GM19324 (cell line): ENCODE data around the gene RND3.

ENCODE experiments used
- ATAC-seq: cut with Tn5 transposase; IDR thresholded peaks from one replicate; pipeline ENCODE4 v1.9.1; 2021; ENCODE audit warnings: mild to moderate bottlenecking, moderate library complexity; ENCODE audit not compliant: unreplicated experiment, low FRiP score

The RND3 gene

DNA sequence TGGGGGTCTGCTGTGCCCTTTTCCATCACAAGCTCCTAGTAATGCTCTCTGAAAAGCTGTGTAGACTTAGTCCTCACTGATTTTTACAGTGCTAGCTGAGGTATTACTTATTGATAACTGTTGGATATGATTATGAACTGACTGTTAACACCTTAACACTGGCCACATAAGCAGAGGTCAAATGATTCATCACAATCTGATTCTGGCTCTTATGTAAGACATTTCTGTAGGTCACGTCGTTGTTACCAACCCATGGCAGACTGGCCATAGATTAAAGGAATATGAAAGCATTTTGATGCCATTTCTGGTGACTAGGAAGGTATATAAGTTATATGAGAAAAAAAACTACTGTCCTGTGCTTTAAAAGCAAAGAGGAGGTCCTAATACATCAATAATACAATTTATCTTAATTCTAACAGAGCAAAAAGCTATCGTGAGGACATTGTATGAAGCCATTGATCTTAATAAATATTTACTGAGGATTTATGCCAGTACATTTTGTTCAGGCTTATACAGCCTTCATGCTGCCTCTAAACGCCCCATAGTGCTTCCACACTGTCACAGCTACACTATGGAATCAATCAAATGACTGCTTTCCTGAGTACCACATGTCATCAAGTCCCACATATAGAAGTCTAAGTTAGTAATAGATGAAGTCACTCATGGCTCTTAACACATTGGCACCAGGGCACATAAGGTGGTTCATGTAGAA, 6.9 kb upstream of the RND3 start:
- ATAC-seq: no peak

DNA sequence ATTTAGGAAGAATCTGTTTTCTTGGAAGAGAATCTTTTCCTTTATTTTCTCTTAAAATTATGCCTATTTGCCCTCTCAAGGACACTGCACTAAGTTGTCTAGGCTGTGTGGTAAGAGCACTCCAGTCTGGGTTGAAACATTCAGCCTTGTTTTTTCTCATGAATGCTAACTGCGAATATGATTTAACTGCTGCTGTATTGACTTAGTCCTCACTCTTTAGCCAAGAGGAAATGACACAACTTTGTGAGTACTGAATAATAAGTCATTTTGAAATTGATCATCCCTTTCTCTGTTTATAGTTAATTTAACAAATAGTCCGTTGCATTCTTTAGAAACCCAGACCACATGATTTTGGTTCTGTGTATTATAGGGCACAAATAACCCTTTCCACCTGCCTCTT, 4.5 kb upstream of the RND3 start:
- no peak for ATAC-seq

DNA sequence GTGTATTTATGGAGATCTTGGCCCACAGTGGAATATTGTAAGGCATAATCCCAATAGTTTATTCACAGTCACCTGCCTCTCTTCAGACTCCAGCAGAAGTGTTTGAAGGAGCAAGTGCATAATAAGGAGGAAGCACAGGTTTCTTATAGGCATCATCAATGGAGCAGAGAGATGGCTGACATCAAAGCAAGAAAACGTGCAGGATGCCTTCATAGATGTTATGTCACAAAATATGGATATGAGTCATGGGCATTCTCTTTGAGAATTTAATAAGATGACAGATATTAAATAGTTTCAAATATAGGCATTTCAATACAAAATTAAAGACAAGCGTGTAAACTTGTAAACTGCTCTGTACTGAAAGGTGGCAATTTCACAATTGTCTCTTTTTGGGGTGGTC, 4.0 kb upstream of the RND3 start:
- no peak for ATAC-seq

DNA sequence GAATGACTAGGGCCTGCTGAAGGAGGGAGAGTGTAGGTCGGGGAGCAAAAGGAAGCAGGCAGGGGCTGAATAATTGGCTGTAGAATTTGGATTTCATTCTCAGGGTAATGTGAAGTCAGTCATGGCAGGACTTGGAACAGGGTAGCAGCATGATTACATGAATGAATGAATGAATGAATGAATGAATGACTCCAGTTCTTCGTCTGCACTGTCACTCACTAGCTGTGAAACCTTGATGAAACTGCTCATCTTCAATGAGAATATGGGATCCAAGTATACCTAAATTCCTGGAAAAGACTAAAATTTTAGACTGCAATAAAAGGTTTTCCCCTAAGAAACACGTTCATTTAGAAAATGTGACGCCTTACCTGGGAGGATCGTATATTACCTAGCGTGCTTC, 3.0 kb upstream of the RND3 start:
- ATAC-seq: no peak

DNA sequence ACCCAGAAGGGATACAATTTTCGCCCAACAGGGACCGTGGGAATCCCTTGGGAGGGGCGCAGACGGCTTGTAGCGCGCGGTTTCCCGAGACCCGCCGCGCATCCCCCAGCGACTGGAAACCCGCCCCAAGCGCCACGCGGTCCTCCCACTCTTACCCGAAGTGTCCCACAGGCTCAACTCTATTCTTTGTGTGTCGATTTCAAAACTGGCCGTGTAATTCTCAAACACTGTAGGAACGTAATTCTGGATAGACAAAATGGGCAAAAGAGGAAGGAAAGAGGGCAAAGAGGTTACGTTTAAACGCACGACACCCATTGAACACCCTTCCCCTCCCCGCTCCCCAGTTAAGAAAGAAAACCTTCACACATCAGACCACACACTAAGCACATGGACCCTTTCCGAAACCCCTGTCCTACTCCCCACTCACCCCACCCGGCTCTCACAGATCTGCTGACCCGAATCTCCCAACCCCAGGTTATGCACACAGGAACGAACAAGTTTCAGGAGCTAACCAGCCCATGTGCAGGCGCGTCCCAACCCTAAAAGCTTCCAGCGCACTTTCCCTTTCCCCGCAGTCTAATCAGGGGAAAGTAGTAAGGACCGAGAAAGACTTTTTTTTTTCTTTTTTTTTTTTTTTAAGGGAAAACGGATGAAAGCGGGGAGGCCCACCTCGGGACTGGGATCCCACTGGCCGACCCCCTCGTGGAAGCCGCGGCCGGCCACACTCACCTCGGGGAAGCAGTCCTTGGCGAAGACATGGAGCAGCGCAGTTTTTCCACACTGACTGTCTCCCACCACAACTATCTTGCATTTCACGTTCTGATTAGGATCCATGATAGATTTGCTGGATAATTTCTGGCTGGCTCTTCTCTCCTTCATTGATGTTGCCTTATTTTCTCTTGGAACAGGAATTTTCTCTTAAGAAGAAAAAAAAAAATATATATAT, 655 bp downstream of the RND3 start:
- no peak for ATAC-seq

DNA sequence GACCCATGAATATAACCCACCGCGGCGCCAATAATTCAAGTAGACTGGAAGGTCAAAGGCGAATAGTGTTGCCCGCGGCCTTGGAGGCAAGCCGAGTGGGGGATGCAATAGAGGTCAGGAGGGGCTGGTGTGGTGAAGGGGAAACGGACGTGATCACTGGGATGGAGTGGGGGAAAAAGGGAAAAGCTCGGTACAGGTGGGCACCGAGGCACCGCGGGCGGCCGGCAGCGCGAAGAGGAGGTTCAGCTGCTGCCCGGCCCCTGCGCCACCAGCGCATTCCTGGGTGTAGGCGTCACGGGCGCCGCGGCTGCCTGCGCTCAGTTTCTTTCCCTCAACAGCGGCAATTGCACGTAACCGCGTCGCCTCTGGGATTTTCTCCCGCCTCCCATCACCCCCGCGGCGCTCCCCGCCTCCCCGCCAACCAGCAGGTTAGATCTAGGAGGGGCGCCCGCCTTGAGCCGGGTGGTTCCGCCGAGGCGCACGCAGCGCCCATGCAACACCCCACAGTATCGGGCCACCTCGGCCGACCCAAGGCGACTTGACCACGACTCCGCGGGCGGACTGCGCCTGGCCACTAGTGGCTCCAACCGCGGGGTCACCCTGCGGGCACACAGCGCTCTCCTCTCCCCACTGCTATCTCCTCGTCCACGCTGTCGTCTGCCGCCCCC, 1.5 kb downstream of the RND3 start:
- no peak for ATAC-seq

DNA sequence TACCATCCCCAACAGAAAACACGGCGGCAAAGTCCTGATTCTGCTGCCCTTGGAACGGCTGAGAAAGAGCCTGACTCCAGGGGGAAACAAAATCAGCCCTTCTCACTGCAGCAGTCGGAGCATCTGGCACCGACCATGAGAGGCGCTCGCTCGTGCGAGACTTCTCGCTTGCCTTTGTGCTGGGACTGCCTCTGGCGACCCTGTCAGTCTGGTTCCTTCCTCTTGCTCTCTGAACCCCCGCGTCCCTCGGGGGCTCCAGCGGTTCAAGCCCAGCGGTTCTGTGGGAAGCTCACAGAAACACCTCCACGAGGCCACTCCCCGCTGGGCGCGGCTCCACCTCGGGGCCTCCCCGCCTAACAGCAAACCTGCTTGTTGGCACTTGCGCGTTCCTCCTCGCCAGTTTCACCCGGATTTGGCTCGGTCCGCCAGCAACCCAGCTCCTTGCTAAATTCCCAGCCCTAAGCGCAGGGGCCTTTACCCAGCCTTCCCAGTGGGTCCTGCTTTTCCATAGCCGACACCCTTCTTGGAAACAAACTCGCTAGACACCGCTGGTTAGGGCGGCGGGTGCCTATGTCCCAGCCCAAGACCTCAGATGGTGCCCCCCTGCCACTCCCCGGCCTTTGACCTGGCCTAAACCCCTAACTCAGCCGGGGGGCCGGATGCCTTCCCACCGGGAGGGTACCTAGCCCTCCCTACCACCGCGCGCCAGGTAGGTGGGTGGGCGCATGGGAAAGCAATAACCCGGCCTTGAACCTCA, 2.2 kb downstream of the RND3 start:
- peak; percentile 39 for ATAC-seq

DNA sequence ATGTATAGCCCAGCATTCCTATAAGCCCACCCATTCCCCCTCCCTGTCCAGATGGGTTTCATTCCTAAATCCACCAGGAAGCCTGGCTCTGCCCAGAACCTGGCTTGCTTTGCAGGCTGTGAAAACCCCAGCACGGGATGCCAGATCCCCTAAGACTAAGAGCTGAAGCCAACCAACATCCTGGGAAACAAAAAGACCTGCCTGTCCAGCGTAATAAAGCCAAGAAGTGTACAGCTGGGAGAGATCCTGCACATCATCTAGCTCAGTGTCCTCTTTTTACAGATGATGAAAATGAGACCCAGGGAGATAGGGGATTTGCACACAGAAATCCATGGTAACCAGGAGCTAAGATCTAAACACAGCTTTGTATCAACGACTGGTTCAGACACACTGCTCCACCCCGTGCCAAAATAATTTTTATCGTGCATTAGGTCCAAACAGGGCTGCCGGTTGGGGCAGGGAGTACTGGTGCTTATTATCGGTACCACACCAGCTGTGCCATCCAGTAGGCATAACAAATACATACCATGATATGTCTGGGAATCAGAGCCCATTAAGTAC, 2.9 kb downstream of the RND3 start:
- no peak for ATAC-seq

DNA sequence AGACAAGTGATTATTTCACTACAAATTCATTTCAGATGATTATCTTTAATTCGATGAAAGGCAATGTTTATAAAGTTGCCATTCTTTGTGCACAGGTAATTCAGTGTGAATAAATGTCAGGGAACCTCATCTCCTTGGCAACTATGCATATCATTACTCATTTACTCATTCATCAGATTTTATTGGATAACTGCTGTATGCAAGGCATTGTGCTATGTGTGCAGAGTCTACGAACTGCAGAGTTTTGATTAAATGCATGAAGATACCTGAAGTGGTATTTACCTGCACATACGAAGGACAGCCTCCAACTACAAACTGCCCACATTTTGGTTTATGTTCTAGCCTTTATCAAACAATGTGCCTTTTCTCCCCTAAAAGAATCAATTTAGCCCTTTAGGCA, 3.5 kb downstream of the RND3 start:
- ATAC-seq: no peak

DNA sequence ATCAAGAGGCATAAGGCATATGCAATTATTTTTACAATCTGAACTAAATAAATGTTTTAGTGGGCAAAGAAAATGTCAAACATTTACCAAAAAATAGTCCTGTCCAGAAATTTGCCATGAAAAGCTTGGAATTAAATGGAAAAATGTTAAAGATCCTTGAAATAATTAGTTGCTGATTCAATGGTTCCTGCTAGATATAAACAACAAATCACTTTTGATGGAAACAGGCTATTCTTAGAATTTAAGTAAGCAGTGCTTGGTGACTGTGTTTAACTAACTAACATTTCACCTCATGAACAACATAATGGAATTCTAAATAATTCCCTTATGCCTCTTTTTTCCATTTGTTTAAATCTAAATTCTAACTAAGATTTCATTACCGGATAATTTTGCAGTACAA, 3.9 kb downstream of the RND3 start:
- ATAC-seq: no peak

DNA sequence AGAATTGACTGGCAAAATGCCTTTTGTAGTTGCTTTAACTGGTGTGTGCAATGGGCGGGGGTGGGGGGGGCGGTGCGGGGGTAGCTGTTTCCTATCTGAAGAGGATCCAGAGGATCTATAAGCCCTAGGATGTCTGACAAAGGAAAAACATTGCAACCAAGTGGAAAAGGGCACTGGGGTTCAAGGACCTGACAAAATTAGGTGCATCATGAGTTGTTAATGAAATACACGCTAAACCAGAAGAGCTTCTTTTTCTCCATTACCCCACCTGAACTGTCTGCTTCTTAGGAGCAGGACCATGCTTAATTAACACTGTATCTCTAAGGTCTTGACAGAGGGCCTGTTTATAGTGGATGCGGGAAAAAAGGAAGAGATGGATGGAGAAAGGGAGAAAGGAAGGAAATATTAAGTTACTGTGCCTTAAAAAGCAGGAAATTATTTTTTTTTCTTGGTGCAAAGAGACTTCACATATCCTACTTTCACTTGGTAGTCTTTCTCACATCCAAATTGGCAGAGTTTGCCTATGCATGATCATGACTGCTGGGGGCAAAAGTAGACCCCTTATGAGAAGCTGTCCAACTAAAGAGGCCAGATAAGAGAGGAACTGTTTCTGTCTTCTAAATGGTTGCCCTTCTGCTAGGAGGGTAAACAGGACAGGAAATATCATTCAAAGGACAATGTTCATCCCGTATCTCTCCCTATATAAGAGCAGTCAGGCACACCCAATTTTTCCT, 4.6 kb downstream of the RND3 start:
- ATAC-seq: no peak

DNA sequence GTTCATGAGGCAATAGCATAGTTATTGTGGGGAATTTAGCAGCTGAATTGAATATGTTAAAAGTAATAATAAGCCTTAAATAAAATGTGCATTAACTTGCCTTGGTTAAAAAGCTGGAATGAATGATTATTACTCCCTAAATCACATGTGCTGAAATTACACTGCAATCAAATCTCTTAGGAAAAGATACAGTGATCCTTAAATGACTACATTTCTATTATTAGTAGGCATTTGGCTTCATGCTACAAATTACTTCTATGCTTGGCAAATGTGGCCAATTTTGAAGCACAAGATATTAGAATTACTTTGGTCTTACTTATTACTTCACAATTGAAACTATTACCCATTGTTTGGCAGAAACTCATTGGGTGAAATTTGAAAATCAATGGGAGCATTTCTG, 5.4 kb downstream of the RND3 start:
- ATAC-seq: no peak

DNA sequence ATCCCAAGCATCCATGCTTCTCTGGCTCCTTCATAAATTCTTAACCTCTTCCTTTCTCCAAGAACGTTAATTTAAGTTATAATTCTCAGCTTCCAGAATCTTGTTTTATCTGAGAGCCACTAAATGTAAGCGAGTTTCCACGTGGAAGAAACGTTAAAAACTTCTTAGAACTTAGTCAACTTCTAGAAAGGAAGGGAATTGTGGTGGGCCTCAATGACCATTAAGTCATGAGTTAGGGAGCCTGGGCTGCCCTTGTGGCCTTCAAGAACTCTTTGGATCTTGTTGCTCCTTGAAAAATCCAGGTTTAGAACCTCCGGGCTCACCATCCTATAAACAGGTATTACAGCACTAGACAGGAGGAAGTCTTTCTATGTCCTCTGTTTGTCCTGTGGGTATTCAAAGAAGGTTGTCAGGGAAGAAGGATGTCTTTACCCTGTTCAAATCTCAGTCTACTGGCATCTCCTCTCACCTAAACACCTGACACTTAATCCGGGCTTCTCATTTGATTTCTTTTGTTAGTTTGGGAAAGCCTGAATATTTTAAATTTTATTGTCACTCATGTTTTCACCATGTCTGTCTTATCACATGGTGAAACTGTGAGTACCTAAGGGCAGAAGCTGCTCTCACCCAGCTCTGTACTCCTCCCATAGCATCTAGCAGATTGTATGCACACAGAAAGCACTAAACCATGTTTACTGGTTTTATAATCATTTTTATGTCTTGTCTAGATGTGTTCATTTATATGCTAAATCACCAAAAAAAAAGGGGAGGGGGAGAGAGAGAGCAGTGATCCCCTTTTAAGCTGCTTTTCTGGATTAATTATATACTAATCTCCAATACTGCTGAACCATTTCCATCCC, 6.3 kb downstream of the RND3 start:
- ATAC-seq: no peak

DNA sequence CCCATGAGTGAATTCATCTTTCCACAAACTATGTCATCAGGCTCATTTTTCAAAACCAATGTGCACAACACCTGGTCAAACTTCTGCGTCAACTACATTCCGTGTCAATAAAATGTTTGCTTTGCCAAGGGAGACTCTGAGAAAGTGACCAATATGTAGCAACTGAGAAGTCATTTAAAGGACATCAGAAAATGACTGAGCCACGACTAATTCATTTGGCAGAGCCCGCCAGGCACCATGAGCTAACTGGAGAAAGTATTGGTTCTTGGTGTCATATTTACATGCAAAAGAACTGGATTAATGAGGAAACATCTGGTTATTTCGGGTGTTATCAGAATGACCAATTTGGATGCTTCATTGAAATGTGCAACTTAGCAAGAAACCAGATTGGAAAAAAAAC, 7.2 kb downstream of the RND3 start:
- ATAC-seq: no peak

DNA sequence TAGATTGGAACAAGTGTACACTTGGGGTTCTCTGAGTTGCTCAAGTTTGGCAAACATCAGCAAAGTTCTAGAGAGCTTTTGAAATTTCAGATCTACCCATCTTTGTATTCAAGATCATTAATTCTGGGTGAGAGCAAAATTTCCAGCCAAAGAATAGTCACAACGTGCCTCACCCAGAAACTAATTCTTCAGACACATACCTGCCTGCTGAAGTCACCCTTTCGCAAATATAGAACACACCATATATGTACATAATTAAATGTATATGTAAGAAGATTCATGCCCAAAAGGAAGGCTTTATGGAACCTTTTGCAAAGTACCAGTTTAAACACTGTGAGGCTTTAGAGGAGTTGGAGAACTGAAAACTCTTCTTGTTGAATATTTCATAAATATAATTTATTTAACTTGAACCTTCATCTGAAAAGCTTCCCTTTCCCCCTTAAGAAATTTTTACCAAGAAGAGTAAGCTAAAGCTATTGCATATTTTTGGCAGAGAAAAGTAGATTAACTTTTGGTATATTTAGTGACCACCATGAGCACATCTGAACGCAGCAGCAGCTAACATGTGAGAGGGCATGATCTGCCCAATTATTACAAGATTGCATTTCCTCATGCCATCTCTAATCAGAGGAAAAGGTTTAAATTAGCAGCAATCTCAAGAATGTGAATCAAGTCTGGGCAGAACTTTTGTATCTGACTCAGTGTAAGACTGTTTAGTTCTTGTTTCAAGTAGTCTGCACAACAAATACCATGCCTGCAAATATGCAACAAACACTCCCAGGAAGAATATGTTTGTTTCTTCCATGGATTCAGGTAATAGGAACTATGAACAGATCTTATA, 8.2 kb downstream of the RND3 start:
- ATAC-seq: no peak

DNA sequence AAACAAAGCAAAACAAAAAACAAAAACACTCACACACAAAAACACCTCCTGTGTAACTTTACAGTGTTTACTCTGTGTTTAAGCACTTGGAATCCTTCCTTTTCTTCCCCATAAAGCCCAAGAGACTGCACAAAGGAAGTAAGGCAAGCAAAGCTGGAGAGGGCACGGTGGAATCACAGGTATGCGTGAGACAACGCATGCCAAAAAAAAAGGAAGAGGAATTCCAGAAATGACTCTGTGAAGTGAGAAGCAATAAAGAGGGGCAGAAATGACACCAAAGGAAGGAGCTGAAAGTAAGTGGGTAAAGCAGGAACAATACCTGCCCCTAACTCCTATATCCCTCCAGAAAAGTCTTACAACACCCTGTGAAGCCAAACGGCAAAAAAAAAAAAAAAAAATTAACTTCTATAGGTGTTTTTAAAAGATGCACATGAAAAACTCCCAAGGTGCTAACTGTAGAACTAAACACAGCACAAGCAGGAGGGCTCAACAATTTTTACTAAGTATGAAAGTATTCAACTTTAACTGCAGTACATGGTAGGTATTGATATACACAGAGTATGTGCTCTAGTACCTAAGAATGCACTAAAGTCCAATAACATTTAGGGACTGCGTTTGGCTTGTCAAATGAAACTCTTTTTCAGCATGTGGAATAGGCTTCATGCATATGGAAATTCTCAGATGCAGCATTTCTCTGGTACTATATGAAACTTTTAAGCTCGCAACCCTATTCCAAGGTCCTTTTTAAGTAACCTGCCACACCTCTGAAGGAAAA, 9.1 kb downstream of the RND3 start:
- no peak for ATAC-seq

DNA sequence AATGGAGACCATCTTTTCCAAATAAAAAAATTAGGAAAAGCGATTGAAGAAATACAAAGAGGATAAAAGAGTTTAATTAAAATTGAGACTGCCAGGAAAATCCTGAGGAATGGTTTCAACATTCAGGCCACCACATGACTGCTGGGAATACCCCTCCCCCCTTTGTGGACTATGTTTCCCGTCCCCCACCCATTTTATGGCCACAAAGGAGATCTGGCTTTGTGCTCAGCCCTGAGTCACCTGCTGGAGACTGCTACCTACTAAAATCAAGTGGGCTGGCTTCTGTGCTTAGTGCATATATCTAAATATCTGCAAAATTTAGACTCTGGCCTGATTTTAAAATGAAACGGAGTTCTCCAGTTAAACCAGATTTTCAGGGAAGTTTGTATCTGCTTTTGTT, 10.1 kb downstream of the RND3 start:
- no peak for ATAC-seq
